SK-N-SH (cell line): ENCODE results near the gene ATP1A1.

ENCODE experiments used
- CHD2 ChIP-seq: fragments of 150-350 bp; IDR thresholded peaks from 2 replicates; pipeline ENCODE4 v1.6.1; 2018; ENCODE audit warnings: low read length; ENCODE audit not compliant: partially characterized antibody
- CTCF ChIP-seq: fragments of 200-600 bp; sonication (generic); IDR thresholded peaks from 2 replicates; pipeline ENCODE4 v1.6.1; 2017; ENCODE audit warnings: antibody characterized with exemption, mild to moderate bottlenecking, moderate library complexity
- GABPA ChIP-seq: IDR thresholded peaks from 2 replicates; pipeline ENCODE4 v1.4.0; 2012; ENCODE audit warnings: low read depth, mild to moderate bottlenecking
- POLR2AphosphoS5 ChIP-seq: IDR thresholded peaks from 2 replicates; pipeline ENCODE4 v1.6.1; 2012; ENCODE audit warnings: low read depth, low read length
- TCF12 ChIP-seq: IDR thresholded peaks from 2 replicates; pipeline ENCODE4 v1.4.0; 2012
- YY1 ChIP-seq: IDR thresholded peaks from 2 replicates; pipeline ENCODE4 v1.4.0; 2012; ENCODE audit warnings: low read depth, mild to moderate bottlenecking
- TF ChIP-seq, protein P1 (sequence below): IDR thresholded peaks from 2 replicates; pipeline ENCODE4 v1.4.0; 2012; ENCODE audit warnings: low read depth
- TF ChIP-seq, protein P2 (sequence below): IDR thresholded peaks from 2 replicates; pipeline ENCODE4 v1.4.0; 2012; ENCODE audit warnings: low read depth, borderline replicate concordance

DNA sequence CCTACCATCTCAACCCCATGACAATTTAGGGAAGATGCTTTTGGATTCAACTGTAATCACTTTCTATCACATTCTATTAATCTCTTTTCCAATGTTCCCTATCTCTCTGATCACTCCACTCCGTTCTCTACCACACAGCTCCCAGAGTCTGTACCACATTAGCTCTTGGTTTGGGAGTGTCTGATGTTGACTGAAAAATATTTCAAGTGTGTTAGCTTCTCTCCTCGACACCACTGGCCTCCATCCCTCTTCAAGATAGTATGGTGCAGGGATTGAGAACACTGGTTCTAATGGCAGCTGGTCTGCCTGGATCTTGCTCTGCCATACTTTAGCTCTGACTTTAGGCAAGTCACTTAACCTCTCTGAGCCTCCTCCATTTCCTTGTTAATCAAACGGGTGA lies 39.9 kb downstream of the ATP1A1 start:
- TF ChIP-seq TCF12 (no peak), GABPA (no peak), CHD2 (no peak), CTCF (no peak), YY1 (no peak), POLR2AphosphoS5 (no peak)
- TF ChIP-seq, protein P1, sequence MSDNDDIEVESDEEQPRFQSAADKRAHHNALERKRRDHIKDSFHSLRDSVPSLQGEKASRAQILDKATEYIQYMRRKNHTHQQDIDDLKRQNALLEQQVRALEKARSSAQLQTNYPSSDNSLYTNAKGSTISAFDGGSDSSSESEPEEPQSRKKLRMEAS, result no peak
- TF ChIP-seq, protein P2, sequence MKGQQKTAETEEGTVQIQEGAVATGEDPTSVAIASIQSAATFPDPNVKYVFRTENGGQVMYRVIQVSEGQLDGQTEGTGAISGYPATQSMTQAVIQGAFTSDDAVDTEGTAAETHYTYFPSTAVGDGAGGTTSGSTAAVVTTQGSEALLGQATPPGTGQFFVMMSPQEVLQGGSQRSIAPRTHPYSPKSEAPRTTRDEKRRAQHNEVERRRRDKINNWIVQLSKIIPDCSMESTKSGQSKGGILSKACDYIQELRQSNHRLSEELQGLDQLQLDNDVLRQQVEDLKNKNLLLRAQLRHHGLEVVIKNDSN, result no peak
